ENCODE data around the gene PAK5.

DNA sequence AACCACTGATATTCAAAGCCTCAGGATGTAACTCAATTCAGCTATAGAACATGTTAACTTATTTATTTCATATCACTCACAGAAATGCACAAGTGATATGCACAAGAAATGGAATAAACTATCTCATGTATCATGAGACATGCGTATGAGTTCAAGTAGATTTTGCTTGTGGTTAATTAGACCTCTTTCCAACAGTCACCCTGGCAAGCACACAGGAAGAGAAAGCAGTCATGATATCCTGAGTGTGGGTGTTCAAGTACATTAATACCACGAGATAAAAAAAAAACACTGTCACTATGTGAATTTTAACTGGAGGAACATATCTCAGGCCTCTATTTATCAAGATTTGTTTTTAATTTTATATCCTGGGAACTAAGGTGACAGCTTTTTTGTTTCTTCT is 260.3 kb downstream of the PAK5 start:
- no peak for TF ChIP-seq RAD21 (IDR thresholded peaks at IDR 0.05)
- TF ChIP-seq, protein P1, sequence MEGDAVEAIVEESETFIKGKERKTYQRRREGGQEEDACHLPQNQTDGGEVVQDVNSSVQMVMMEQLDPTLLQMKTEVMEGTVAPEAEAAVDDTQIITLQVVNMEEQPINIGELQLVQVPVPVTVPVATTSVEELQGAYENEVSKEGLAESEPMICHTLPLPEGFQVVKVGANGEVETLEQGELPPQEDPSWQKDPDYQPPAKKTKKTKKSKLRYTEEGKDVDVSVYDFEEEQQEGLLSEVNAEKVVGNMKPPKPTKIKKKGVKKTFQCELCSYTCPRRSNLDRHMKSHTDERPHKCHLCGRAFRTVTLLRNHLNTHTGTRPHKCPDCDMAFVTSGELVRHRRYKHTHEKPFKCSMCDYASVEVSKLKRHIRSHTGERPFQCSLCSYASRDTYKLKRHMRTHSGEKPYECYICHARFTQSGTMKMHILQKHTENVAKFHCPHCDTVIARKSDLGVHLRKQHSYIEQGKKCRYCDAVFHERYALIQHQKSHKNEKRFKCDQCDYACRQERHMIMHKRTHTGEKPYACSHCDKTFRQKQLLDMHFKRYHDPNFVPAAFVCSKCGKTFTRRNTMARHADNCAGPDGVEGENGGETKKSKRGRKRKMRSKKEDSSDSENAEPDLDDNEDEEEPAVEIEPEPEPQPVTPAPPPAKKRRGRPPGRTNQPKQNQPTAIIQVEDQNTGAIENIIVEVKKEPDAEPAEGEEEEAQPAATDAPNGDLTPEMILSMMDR (IDR thresholded peaks at IDR 0.05; ENCODE audit: low read depth, low read length, missing input control) = no peak
- no peak for TF ChIP-seq TAF1 (conservative IDR thresholded peaks at IDR 0.05)
- TF ChIP-seq, protein P2, sequence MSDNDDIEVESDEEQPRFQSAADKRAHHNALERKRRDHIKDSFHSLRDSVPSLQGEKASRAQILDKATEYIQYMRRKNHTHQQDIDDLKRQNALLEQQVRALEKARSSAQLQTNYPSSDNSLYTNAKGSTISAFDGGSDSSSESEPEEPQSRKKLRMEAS (IDR thresholded peaks at IDR 0.05) = no peak
- TF ChIP-seq GABPA (IDR thresholded peaks at IDR 0.05 in 1 of 2, conservative IDR thresholded peaks at IDR 0.05 in 1 of 2) = no peak
- TF ChIP-seq YY1 (IDR thresholded peaks at IDR 0.05) = no peak
- no peak for TF ChIP-seq SP1 (IDR thresholded peaks at IDR 0.05)
- TF ChIP-seq, protein P3, sequence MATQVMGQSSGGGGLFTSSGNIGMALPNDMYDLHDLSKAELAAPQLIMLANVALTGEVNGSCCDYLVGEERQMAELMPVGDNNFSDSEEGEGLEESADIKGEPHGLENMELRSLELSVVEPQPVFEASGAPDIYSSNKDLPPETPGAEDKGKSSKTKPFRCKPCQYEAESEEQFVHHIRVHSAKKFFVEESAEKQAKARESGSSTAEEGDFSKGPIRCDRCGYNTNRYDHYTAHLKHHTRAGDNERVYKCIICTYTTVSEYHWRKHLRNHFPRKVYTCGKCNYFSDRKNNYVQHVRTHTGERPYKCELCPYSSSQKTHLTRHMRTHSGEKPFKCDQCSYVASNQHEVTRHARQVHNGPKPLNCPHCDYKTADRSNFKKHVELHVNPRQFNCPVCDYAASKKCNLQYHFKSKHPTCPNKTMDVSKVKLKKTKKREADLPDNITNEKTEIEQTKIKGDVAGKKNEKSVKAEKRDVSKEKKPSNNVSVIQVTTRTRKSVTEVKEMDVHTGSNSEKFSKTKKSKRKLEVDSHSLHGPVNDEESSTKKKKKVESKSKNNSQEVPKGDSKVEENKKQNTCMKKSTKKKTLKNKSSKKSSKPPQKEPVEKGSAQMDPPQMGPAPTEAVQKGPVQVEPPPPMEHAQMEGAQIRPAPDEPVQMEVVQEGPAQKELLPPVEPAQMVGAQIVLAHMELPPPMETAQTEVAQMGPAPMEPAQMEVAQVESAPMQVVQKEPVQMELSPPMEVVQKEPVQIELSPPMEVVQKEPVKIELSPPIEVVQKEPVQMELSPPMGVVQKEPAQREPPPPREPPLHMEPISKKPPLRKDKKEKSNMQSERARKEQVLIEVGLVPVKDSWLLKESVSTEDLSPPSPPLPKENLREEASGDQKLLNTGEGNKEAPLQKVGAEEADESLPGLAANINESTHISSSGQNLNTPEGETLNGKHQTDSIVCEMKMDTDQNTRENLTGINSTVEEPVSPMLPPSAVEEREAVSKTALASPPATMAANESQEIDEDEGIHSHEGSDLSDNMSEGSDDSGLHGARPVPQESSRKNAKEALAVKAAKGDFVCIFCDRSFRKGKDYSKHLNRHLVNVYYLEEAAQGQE (IDR thresholded peaks at IDR 0.05) = no peak
